Activated CD4-positive, alpha-beta T cell treated with anti-CD3 and anti-CD28 coated beads, Interleukin-2, amount 10 ng/mL, durations not matched to agents 7 days and 5 days (primary cell): Measurements from ENCODE around the gene OR7C1. TPM values are rescaled to one million over a fixed set of nuclear protein-coding genes. Genes with fewer than 3 reads are reported as not detected.

Experiments
- total RNA-seq, 2 experiments: library from RNA; stranded (reverse); gene quantifications; one replicate each; pipeline ENCODE4 v1.2.3, GENCODE V29; 2021

The OR7C1 gene
- total RNA-seq, 2 experiments from 2014 or later, result not detected

Other genes with a start within 250 kb of the OR7C1 start
- not detected for gene ADGRE3, start 160.3 kb downstream of the OR7C1 start, total RNA-seq
- 10 to 100 TPM; 12.5 to 14.9 TPM for gene ZNF333, start 145.1 kb downstream of the OR7C1 start, total RNA-seq
- under 1 TPM; 0.42 to 0.73 TPM for gene ADGRE2, start 56.6 kb downstream of the OR7C1 start, total RNA-seq
- gene OR7A5, start within 50 bp of the OR7C1 start, total RNA-seq, result not detected
- gene OR7A10, start 13.7 kb upstream of the OR7C1 start, total RNA-seq, result not detected
- gene OR7A17, start 50.9 kb upstream of the OR7C1 start, total RNA-seq, result not detected
- not detected for gene OR7C2, start 106.3 kb upstream of the OR7C1 start, total RNA-seq
- gene SLC1A6, start 144.7 kb upstream of the OR7C1 start, total RNA-seq, result not detected
- not detected for gene CASP14, start 214.3 kb upstream of the OR7C1 start, total RNA-seq
- gene OR1I1, start 247.0 kb upstream of the OR7C1 start, total RNA-seq, result not detected